Neural cell (in vitro differentiated cells): Measurements from ENCODE around the gene CFAP210. TPM values are rescaled to one million over a fixed set of nuclear protein-coding genes. Genes with fewer than 3 reads are reported as not detected.

Experiments
- H2AFZ ChIP-seq: fragments of 200-600, 300-800 bp; sonication (generic), shearing (Covaris generic); 2 replicates; pipeline ENCODE4 v1.6.0; 2014; ENCODE audit warnings: low read depth, mild to moderate bottlenecking, antibody characterized with exemption, low read length, moderate library complexity
- H3F3A ChIP-seq: fragments of 200-600 bp; shearing (Covaris generic); 2 replicates; pipeline ENCODE4 v1.6.1; 2016; ENCODE audit warnings: mild to moderate bottlenecking, moderate library complexity, mixed read lengths, antibody characterized with exemption, low read length; ENCODE audit not compliant: insufficient read depth, poor library complexity, severe bottlenecking
- H3K27ac ChIP-seq: fragments of 200-600, 300-800 bp; sonication (generic), shearing (Covaris generic); 2 replicates; pipeline ENCODE4 v1.5.1; 2014; ENCODE audit warnings: mild to moderate bottlenecking, low read length, moderate library complexity
- H3K27me3 ChIP-seq: fragments of 300-800, 200-600 bp; sonication (generic), shearing (Covaris generic); 2 replicates; pipeline ENCODE4 v1.6.0; 2014; ENCODE audit warnings: mild to moderate bottlenecking, low read depth, low read length, moderate library complexity; ENCODE audit not compliant: insufficient read depth
- H3K36me3 ChIP-seq: fragments of 300-800, 200-600 bp; sonication (generic), shearing (Covaris generic); 2 replicates; pipeline ENCODE4 v1.5.1; 2014; ENCODE audit warnings: mild to moderate bottlenecking, antibody characterized with exemption, low read length, moderate library complexity; ENCODE audit not compliant: insufficient read depth
- H3K4me2 ChIP-seq: fragments of 300-800, 200-600 bp; sonication (generic), shearing (Covaris generic); 2 replicates; pipeline ENCODE4 v1.6.0; 2014; ENCODE audit warnings: mild to moderate bottlenecking, low read length
- H3K4me3 ChIP-seq: fragments of 300-800, 200-600 bp; sonication (generic), shearing (Covaris generic); 2 replicates; pipeline ENCODE4 v1.5.1; 2014; ENCODE audit warnings: mild to moderate bottlenecking, low read length, moderate library complexity
- H3K79me2 ChIP-seq: fragments of 200-600 bp; shearing (Covaris generic); replicated peaks from 2 replicates; pipeline ENCODE4 v1.6.0; 2014; ENCODE audit warnings: mild to moderate bottlenecking, low read length, moderate library complexity; ENCODE audit not compliant: insufficient read depth
- H3K9ac ChIP-seq: fragments of 300-800, 200-600 bp; sonication (generic), shearing (Covaris generic); 2 replicates; pipeline ENCODE4 v1.6.1; 2016; ENCODE audit warnings: mild to moderate bottlenecking, low read length, mixed read lengths
- H3K9me2 ChIP-seq: fragments of 200-600 bp; shearing (Covaris generic); 2 replicates; pipeline ENCODE4 v1.6.1; 2016; ENCODE audit warnings: mild to moderate bottlenecking, low read length, mixed read lengths; ENCODE audit not compliant: insufficient read depth
- H3K9me3 ChIP-seq: fragments of 200-600, 300-800 bp; sonication (generic), shearing (Covaris generic); 2 replicates; pipeline ENCODE4 v1.6.1; 2016; ENCODE audit warnings: mild to moderate bottlenecking, mixed run types, low read length, moderate library complexity, mixed read lengths
- H4K20me1 ChIP-seq: fragments of 200-600 bp; shearing (Covaris generic); 2 replicates; pipeline ENCODE4 v1.6.1; 2016; ENCODE audit warnings: mild to moderate bottlenecking, mixed run types; ENCODE audit not compliant: insufficient read depth
- CTCF ChIP-seq: fragments of 450-650 bp; IDR thresholded peaks from 2 replicates; pipeline ENCODE4 v1.5.1; 2014; ENCODE audit warnings: antibody characterized with exemption, mild to moderate bottlenecking, moderate library complexity; ENCODE audit not compliant: poor library complexity, severe bottlenecking
- EP300 ChIP-seq: fragments of 450-650 bp; conservative IDR thresholded peaks from 2 replicates; pipeline ENCODE4 v1.6.1; 2014; ENCODE audit warnings: antibody characterized with exemption, mild to moderate bottlenecking, moderate library complexity; ENCODE audit not compliant: poor library complexity, severe bottlenecking
- EZH2 ChIP-seq: fragments of 200-600, 300-800 bp; shearing (Covaris generic), sonication (generic); IDR thresholded peaks from 2 replicates; pipeline ENCODE4 v1.6.1; 2014; ENCODE audit warnings: antibody characterized with exemption, low read length, borderline replicate concordance, mild to moderate bottlenecking; ENCODE audit not compliant: insufficient read depth, poor library complexity, severe bottlenecking
- MXI1 ChIP-seq: fragments of 450-650 bp; conservative IDR thresholded peaks from 2 replicates; pipeline ENCODE4 v1.6.1; 2014; ENCODE audit warnings: antibody characterized with exemption, mild to moderate bottlenecking; ENCODE audit not compliant: poor library complexity, severe bottlenecking
- POLR2AphosphoS5 ChIP-seq: IDR thresholded peaks from 2 replicates; pipeline ENCODE4 v1.6.1; 2012
- RAD21 ChIP-seq: fragments of 450-650 bp; conservative IDR thresholded peaks from 2 replicates; pipeline ENCODE4 v1.6.1; 2014; ENCODE audit warnings: antibody characterized with exemption, mild to moderate bottlenecking, moderate library complexity
- REST ChIP-seq: IDR thresholded peaks from 2 replicates; pipeline ENCODE4 v1.6.1; 2012; ENCODE audit warnings: borderline replicate concordance
- SMC3 ChIP-seq: fragments of 450-650 bp; conservative IDR thresholded peaks from 2 replicates; pipeline ENCODE4 v1.6.1; 2014; ENCODE audit warnings: antibody characterized with exemption, mild to moderate bottlenecking, moderate library complexity; ENCODE audit not compliant: poor library complexity
- TAF1 ChIP-seq: IDR thresholded peaks from 2 replicates; pipeline ENCODE4 v1.6.1; 2012; ENCODE audit warnings: low read depth
- polyA plus RNA-seq: library from polyadenylated mRNA; depleted of rRNA; stranded (reverse); fragments of >200 nt; gene quantifications from 2 replicates; pipeline ENCODE4 v1.2.3, GENCODE V29; 2014

CFAP210 gene
- polyA plus RNA-seq, 1 donor from 2014 or later = 0.20 TPM

DNA sequence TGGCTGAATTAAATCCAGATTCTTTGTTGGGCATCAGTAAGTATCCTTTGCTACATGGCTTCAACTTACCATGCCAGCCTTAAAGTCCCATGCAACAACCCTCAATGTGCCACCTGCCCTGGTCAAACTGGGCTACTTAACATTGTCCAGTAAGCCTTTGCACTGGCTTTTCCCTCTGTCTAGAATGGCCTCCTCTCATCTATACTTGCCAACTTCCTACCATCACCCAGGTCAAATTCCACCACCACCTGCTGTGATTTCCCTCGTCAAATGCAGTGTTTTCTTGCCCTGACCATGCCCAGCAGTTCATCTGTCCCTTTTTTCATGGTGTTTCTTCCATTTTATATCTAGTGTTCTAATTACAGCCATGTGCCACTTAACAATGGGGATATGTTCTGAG lies 45.1 kb upstream of the CFAP210 start:
- Histone ChIP-seq H3K79me2 (peaks cover 65% of the 10 kb centered on the region), H3K4me2 (no peak overlapping the region), H3K9me3 (no peaks in the 10 kb centered on the region), H3K27ac (no peak overlapping the region), H3F3A (no peaks in the 10 kb centered on the region), H3K9me2 (no peaks in the 10 kb centered on the region), H3K36me3 (no peaks in the 10 kb centered on the region), H4K20me1 (no peaks in the 10 kb centered on the region), H3K4me3 (peak overlapping the region; percentile 40), H3K9ac (no peak overlapping the region), H2AFZ (no peak overlapping the region), H3K27me3 (no peaks in the 10 kb centered on the region)
- no peak for TF ChIP-seq MXI1
- no peak for TF ChIP-seq TAF1
- TF ChIP-seq POLR2AphosphoS5 = no peak
- TF ChIP-seq SMC3 = no peak
- TF ChIP-seq EP300 = no peak

DNA sequence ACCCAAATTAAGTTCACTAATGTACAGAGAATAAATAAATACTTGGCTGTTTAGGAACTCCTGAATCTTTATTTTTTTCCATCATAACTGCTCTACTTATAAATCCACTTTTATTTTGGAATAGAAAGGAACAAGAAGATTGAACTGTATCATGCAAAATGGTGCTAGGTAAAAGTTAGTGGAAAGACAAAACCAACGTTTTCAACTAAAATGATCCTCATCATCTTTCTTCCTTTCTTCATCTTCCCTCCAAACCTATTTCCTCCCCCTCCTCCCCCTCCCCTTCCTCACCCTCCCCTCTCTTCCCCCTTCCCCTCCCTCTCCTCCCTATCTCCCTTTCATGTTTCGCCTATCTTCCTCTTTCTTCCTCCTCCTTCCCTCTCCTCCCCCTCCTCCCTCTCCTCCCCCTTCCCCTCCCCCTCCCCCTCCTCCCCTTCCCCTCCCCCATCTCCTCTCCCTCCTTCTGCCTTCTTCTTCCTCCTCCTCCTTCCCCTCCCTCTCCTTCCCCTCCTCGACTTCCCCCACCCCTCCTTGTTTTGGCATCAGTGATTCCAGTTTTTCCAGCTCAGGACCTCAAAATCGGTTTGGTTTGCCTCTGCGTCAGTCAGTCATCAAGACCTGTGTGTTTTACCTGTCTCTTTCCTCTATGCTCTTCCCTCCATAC lies 44.5 kb upstream of the CFAP210 start:
- Histone ChIP-seq H3K27ac (no peak overlapping the region), H3K27me3 (no peaks in the 10 kb centered on the region), H3F3A (no peaks in the 10 kb centered on the region), H3K9ac (no peak overlapping the region), H3K4me3 (peak overlapping the region; percentile 40), H3K9me3 (no peaks in the 10 kb centered on the region), H2AFZ (no peak overlapping the region), H3K4me2 (no peak overlapping the region), H3K79me2 (peaks cover 61% of the 10 kb centered on the region), H3K36me3 (no peaks in the 10 kb centered on the region), H4K20me1 (no peaks in the 10 kb centered on the region), H3K9me2 (no peaks in the 10 kb centered on the region)
- no peak for TF ChIP-seq MXI1
- no peak for TF ChIP-seq POLR2AphosphoS5
- no peak for TF ChIP-seq REST
- no peak for TF ChIP-seq CTCF
- TF ChIP-seq TAF1 = no peak
- no peak for TF ChIP-seq EP300
- TF ChIP-seq RAD21 = no peak
- TF ChIP-seq SMC3 = no peak

- Histone ChIP-seq H3K4me3 (peak overlapping the region; percentile 73), H3K4me2 (peak overlapping the region; percentile 94), H3K79me2 (peaks cover 52% of the 10 kb centered on the region), H4K20me1 (no peaks in the 10 kb centered on the region), H3K9ac (no peak overlapping the region), H3F3A (no peaks in the 10 kb centered on the region), H3K27me3 (no peaks in the 10 kb centered on the region), H3K9me2 (no peaks in the 10 kb centered on the region), H3K36me3 (no peaks in the 10 kb centered on the region), H2AFZ (no peak overlapping the region), H3K27ac (no peak overlapping the region), H3K9me3 (no peaks in the 10 kb centered on the region)
- TF ChIP-seq TAF1 = no peak
- no peak for TF ChIP-seq EP300
- TF ChIP-seq POLR2AphosphoS5 = no peak
- TF ChIP-seq SMC3 = no peak
- TF ChIP-seq REST = no peak
- no peak for TF ChIP-seq RAD21
- TF ChIP-seq MXI1 = no peak
- TF ChIP-seq EZH2 = no peak
Measured at GRCh38 chr2:169736902-169737301, 42.7 kb upstream of the CFAP210 start.
